K562 (cell line): ENCODE measurements around the gene PMM1. TPM values are rescaled to one million over a fixed set of nuclear protein-coding genes. Genes with fewer than 3 reads are reported as not detected.

ENCODE experiments used
- ATAC-seq: fragments of 200-7000 bp; cut with Tn5 transposase; 3 replicates; pipeline ENCODE4 v1.9.1; 2020; ENCODE audit warnings: moderate library complexity
- BruUV-seq: library from RNA; stranded (reverse); fragments of 400-500 nt; replicated peaks from 2 replicates; lab custom pipeline; 2021; lab: Mats Ljungman, UMichigan
- CTCF ChIA-PET: fragments of 300-600 bp; formaldehyde crosslinking; extraction: SDS; loops from one replicate; lab custom pipeline; 2021; ENCODE audit warnings: low intra/inter-chr PET ratio; lab: Yijun Ruan, JAX
- POLR2A ChIA-PET: fragments of 300-600, 350-650 bp; sonication (Branson Sonifier 250); formaldehyde crosslinking; extraction: SDS; loops from one replicate; lab custom pipeline; 2021; ENCODE audit warnings: antibody characterized with exemption, inconsistent platforms; lab: Yijun Ruan, JAX
- DNase-seq, 4 experiments: peaks; one replicate each; pipeline versions ENCODE4 v3.0.0 to v3.0.0-alpha.2; 2011 to 2018; ENCODE audit warnings: low spot score in 3 of 4, mixed read lengths in 3 of 4; ENCODE audit errors: extremely low read depth in 1 of 4
- FAIRE-seq: peaks from 2 replicates; lab custom pipeline; 2011; peaks lifted over from hg19 to GRCh38; lab: Jason Lieb, UNC
- H2AFZ ChIP-seq: 2 replicates; pipeline ENCODE4 v1.6.0; 2011; ENCODE audit warnings: low read depth, low read length, control low read depth, inconsistent platforms
- H3K27ac ChIP-seq: fragments of 200-600 bp; 3 replicates; pipeline ENCODE4 v1.8.0; 2011; ENCODE audit warnings: low read depth, mild to moderate bottlenecking, control low read depth, inconsistent platforms, low read length, moderate library complexity, mixed read lengths; ENCODE audit errors: extremely low read depth
- H3K27me3 ChIP-seq, 2 experiments: fragments of 300-600 bp in 1 of 2; 2 replicates in 1 of 2; 3 replicates in 1 of 2; pipeline versions ENCODE4 v1.6.0 to v1.8.0; 2011; ENCODE audit warnings: inconsistent platforms in 2 of 2, low read length in 2 of 2, mild to moderate bottlenecking in 1 of 2, mixed read lengths in 1 of 2, moderate library complexity in 1 of 2; ENCODE audit not compliant: control insufficient read depth in 2 of 2, insufficient read depth in 2 of 2
- H3K36me3 ChIP-seq: fragments of 300-600 bp; 3 replicates; pipeline ENCODE4 v1.8.0; 2011; ENCODE audit warnings: mild to moderate bottlenecking, low read length, inconsistent platforms; ENCODE audit not compliant: control insufficient read depth, insufficient read depth
- H3K4me1 ChIP-seq, 2 experiments: fragments of 200-600 bp in 1 of 2; replicated peaks in 1 of 2; 2 replicates in 1 of 2; 3 replicates in 1 of 2; pipeline versions ENCODE4 v1.5.1 to v1.8.0; 2011; ENCODE audit warnings: inconsistent platforms in 2 of 2, low read length in 2 of 2, mild to moderate bottlenecking in 1 of 2, mixed read lengths in 1 of 2, moderate library complexity in 1 of 2; ENCODE audit not compliant: control insufficient read depth in 2 of 2, insufficient read depth in 2 of 2
- H3K4me2 ChIP-seq: 2 replicates; pipeline ENCODE4 v1.6.1; 2011; ENCODE audit warnings: low read length, control low read depth, inconsistent platforms, mixed read lengths; ENCODE audit not compliant: insufficient read depth
- H3K4me3 ChIP-seq: fragments of 200-600 bp; sonication (generic), shearing (Covaris generic); 2 replicates; pipeline ENCODE4 v1.5.1; 2016; ENCODE audit warnings: control low read depth, inconsistent platforms
- H3K79me2 ChIP-seq: fragments of 200-600 bp; 3 replicates; pipeline ENCODE4 v1.8.0; 2011; ENCODE audit warnings: low read length, inconsistent platforms; ENCODE audit not compliant: control insufficient read depth, insufficient read depth
- H3K9ac ChIP-seq, 2 experiments: 2 replicates each; pipeline versions ENCODE4 v1.6.0 to v1.6.1; 2011; ENCODE audit warnings: low read depth in 2 of 2, low read length in 2 of 2, control low read depth in 1 of 2, inconsistent platforms in 1 of 2, mild to moderate bottlenecking in 1 of 2, mixed read lengths in 1 of 2; ENCODE audit not compliant: insufficient read depth in 1 of 2
- H3K9me1 ChIP-seq: one replicate; pipeline ENCODE4 v1.6.0; 2011; ENCODE audit warnings: inconsistent platforms, mild to moderate bottlenecking, low read length, moderate library complexity; ENCODE audit not compliant: control insufficient read depth, insufficient read depth
- H3K9me3 ChIP-seq: replicated peaks from 2 replicates; pipeline ENCODE4 v1.5.1; 2011; ENCODE audit warnings: low read depth, low read length, inconsistent platforms; ENCODE audit not compliant: control insufficient read depth, insufficient read depth
- H4K20me1 ChIP-seq: replicated peaks from 2 replicates; pipeline ENCODE4 v1.6.1; 2011; ENCODE audit warnings: low read length, inconsistent platforms, mixed read lengths; ENCODE audit not compliant: control insufficient read depth, insufficient read depth
- ELF1 ChIP-seq: fragments of 200-800 bp; sonication (Bioruptor generic); IDR thresholded peaks from 2 replicates; pipeline ENCODE4 v1.6.1; 2016; ENCODE audit warnings: missing genetic modification characterization, missing compliant biosample characterization
- FOXA3 ChIP-seq, 2 experiments: fragments of 450-650 bp in 1 of 2; sonication (generic) in 1 of 2; formaldehyde crosslinking; IDR thresholded peaks in 1 of 2; conservative IDR thresholded peaks in 1 of 2; 2 replicates each; pipeline versions ENCODE4 v1.4.0 to v1.8.0; 2020 to 2022; ENCODE audit warnings: mild to moderate bottlenecking in 2 of 2, missing genetic modification reagents in 1 of 2
- TARDBP ChIP-seq: fragments of 450-650 bp; IDR thresholded peaks from 2 replicates; pipeline ENCODE4 v1.6.1; 2016
- TEAD1 ChIP-seq, 2 experiments: fragments of 450-650 bp in 1 of 2; sonication (generic) in 1 of 2; formaldehyde crosslinking; IDR thresholded peaks; 2 replicates each; pipeline versions ENCODE4 v1.4.0 to v1.8.0; 2020 to 2022; ENCODE audit warnings: mild to moderate bottlenecking in 2 of 2, missing genetic modification reagents in 1 of 2
- ZBTB8A ChIP-seq: fragments of 450-650 bp; IDR thresholded peaks from 2 replicates; pipeline ENCODE4 v1.6.1; 2018; ENCODE audit warnings: mild to moderate bottlenecking, moderate library complexity; ENCODE audit not compliant: partially characterized antibody
- WGBS: fragments of 100-300 bp; shearing (Covaris generic); methylation state at CpG from one replicate; pipeline ENCODE4 v1.1.6; 2016; ENCODE audit warnings: low coverage, mixed read lengths; ENCODE audit not compliant: insufficient coverage; ENCODE audit errors: missing lambda C conversion rate; 5-methylcytosine and 5-hydroxymethylcytosine counted together
- in situ Hi-C: fragments of 300-500 bp; cut with MboI; formaldehyde crosslinking; loops from 4 replicates; pipeline ENCODE4 v1.15.0; 2018; ENCODE audit warnings: inconsistent platforms, mixed read lengths
- intact Hi-C: fragments of 100-400 bp; cut with micrococcal nuclease; formaldehyde crosslinking; loops from 2 replicates; pipeline ENCODE4 v1.14.2; 2022
- polyA plus RNA-seq, 8 experiments: library from polyadenylated mRNA; depleted of rRNA in 4 of 8; stranded (reverse) in 5 of 8; unstranded in 3 of 8; fragments of >200 nt; fragmentation: Nextera tagmentation in 2 of 8; fragmentation: Illumina TruSeq in 1 of 8; extraction: Ambion mirVana in 2 of 8; extraction: Trizol in 1 of 8; gene quantifications; 2 replicates each; pipeline versions ENCODE4 v1.2.1 to v1.2.3, GENCODE V29; 2011 to 2014; ENCODE audit warnings: inconsistent platforms in 1 of 8, missing spikeins in 1 of 8
- total RNA-seq, 7 experiments: library from RNA; depleted of rRNA in 6 of 7; stranded (reverse); fragments of >200 nt in 6 of 7; fragmentation: Illumina TruSeq in 2 of 7; extraction: Trizol in 2 of 7; gene quantifications; 2 replicates each; pipeline versions ENCODE4 v1.2.1 to v1.2.3, GENCODE V29; 2011 to 2021; ENCODE audit warnings: low replicate concordance in 1 of 7

The PMM1 gene
- total and polyA plus RNA-seq, 9 of the 15 experiments (the other 6 are each of a cell fraction or from before 2014, with no cell fraction given), result 10.2 to 31.7 (median 20.3) TPM

- Histone ChIP-seq H3K36me3 (peaks cover 37% of the 10 kb centered on the region), H2AFZ (peak overlapping the region; percentile 98), H3K9me3 (no peaks in the 10 kb centered on the region), H3K9ac (peak overlapping the region; percentile 94 to 97), H3K4me1 (peaks cover 13 to 17% of the 10 kb centered on the region in 2 experiments; a peak in 3 of 5 replicates), H3K4me3 (peak overlapping the region; percentile 92), H3K79me2 (peaks cover 70% of the 10 kb centered on the region), H3K27me3 (no peaks in the 10 kb centered on the region), H3K9me1 (no peaks in the 10 kb centered on the region), H4K20me1 (no peaks in the 10 kb centered on the region; the same call in 1 of the 2 replicates), H3K27ac (peak overlapping the region; percentile 100), H3K4me2 (peak overlapping the region; percentile 99)
- BruUV-seq, result no TSS peak
- ATAC-seq (no peak), FAIRE-seq (no peak), DNase-seq (no peak)
- ChIA-PET POLR2A (interaction anchor here (0.6 to 1.0 kb wide), 4 partner anchors 47 to 1217 kb away, joined by 3 read pairs; no protein-coding TSS in a partner anchor), CTCF (no interaction called here)
- in situ Hi-C loops (no loop called here), intact Hi-C loops (no loop called here)
- 0% methylated on average over 6 of the region's 8 CpGs for WGBS
- TF ChIP-seq ELF1 (tag) (peak; percentile 12; the same call in 1 of the 2 replicates), TARDBP (no peak), FOXA3 (CRISPR knock-in tag; conservative IDR thresholded peaks at IDR 0.05 in 1 of 2, IDR thresholded peaks at IDR 0.05 in 1 of 2) (peak in 1 of 2 experiments; percentile 7; a peak in 1 of 4 replicates), ZBTB8A (no peak), TEAD1 (CRISPR knock-in tag; IDR thresholded peaks at IDR 0.05) (0 out of 4 replicates have a peak, but pooled peaks of 1 of the 2 experiments have one; percentile 3)
Observed at GRCh38 chr22:41621911-41622179, 32.2 kb upstream of the PMM1 start.
